ENCODE results near the gene CERT1.

CERT1 gene

DNA sequence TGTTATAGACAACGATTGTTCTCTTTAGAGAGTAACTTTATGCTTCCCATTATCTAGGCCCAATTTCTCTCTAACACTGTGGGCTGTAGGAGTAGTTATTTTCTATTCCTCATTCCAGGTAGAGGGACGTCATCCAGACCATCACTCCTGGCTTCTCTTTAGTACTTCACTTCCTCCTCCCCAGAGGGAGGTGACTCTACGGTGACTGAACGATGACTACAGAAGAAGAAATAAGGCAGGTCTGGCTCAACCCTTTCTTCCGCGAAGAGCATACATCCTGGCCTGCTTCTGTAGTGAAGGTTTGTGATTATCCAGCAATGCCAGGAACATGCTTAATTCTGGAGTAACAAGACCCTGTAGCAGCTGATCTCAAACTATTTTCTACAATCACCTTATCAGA, 123.6 kb downstream of the CERT1 start:
- FAIRE-seq = no peak

DNA sequence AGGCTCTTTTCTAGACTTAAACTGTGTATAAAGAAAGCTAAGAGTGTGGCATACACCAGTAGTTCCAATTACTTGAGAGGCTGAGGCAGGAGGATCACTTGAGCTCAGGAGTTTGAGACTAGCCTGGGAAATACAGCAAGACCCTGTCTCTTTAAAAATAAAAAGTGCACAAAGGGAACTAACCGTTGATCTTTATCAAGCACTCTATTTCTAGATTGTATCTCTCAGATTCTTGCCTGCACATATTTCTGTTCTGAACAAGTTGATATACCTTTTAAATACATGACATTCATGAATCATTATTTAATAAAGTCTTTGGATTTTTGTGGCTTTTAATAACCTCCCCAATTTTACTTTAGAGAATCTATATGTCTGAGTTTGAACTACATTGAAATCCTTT, 127.2 kb downstream of the CERT1 start:
- no peak for FAIRE-seq

DNA sequence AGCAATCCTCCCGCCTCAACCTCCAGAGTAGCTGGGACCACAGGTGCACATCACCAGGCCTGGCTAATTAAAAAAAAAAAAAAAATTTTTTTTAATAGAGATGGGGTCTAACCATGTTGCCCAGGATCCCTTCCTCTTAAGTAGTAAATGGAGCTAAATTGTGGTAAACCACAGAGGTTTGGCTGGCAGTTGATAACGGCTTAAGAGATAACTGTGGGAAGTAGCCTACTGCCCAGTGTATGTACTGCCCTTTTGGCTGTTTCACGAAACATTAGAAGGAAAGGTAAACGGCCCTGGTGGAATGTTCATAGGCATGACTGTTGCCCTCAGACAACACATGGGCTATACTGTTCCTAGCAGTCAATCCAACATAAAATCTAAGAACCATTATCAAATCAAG, 130.0 kb downstream of the CERT1 start:
- no peak for FAIRE-seq

DNA sequence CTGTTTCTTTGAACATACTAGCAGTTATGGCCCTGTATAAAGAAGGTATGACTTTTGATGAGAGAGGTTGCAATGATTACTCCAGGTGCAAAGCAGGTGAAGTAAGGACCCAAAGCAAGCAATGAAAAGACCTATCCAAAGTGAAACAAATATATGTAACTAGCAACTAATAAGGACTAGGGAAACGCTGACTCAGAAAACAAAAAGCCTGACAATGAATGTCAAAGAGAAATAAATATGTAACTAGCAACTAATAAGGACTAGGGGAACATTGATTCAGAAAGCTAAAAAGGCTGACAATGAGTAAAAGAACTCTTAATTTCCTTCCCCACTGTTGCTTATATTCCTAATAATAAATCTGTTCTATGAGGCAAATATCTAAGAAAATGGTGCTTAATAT, 131.3 kb downstream of the CERT1 start:
- FAIRE-seq = no peak

DNA sequence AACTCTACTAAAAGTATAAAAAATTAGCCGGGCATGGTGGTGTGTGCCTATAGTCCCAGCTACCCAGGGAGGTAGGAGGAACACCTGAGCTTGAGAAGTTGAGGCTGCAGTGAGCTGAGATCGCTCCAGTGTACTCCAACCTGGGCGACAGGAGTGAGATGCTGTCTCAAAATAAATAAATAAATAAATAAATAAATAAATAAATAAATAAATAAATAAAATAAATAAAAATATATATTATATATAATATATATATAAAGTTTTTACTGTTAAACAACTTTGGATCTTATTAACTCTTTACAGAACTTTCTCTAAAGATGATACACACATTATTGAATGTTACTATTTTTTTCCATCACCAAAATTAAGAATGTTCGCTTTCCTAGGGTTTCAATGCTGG, 136.0 kb downstream of the CERT1 start:
- FAIRE-seq = no peak

DNA sequence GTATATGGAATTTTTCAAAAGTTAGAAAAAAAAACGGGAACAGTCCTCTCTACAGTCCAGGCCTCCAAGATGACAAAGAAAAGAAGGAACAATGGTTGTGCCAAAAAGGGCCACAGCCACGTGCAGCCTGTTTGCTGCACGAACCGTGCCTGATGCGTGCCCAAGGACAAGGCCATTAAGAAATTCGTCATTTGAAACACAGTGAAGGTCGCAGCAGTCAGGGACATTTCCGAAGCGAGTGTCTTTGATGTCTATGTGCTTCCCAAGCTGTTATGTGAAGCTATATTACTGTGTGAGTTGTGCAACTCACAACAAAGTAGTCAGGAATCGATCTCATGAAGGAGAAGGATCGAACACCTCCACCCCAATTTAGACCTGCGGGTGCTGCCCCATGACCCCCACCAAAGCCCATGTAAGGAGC, 137.0 kb downstream of the CERT1 start:
- FAIRE-seq = no peak

DNA sequence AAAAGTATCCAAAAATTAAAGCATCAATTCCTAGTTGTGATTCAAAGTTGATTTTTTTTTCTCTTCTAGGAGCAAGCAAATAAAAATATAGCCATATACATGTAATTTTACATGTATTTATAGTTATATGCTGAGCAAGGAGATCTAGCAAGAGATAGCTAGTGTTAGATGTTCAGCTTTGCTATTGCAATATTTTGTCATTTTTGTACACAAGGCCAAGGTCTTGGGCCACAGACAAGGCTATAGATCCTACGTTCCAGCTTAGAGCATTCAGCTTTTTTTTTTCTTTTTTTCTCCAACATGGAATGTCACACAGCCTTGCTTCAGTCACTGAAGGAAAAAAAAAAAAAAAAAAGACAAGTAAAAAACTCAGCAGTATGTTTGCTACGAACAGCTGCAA, 137.6 kb downstream of the CERT1 start:
- FAIRE-seq = no peak

DNA sequence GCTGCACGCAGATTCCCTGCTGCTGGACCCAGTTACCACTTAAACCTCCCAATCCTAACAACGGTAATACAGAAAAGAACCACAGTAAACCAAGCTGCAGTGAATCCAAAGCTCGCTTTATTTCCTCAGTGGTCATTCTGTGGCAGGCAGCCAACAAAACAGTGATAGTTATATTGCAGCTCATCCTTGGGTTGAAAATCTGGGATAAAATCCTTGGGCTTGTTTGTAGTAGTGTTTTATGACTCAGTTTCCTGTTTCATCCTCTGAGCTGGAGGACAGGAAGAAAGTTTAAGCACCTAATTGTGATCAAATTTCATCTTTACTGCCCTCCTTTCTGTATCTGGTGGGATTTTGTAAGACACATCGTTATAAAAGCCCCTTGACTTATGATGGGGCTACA, 143.0 kb downstream of the CERT1 start:
- FAIRE-seq = no peak

DNA sequence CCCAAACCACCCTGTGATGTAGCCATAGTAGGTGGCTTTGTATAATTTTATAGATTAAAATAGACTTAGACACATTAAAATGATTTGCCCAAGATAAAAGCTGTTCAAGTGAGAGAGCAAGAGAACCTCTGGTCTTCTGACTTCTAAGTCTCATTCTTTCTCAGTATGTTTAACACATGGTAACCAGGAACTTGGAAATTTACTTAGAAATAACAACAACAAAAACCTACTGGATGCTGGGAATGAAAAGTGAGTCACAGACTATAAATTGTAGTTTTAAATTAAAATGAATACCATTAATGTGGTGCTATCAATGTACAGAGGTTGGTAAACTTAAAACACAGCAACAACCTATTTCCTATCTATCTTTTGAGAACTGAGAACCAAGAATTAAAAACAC, 144.0 kb downstream of the CERT1 start:
- FAIRE-seq = no peak

DNA sequence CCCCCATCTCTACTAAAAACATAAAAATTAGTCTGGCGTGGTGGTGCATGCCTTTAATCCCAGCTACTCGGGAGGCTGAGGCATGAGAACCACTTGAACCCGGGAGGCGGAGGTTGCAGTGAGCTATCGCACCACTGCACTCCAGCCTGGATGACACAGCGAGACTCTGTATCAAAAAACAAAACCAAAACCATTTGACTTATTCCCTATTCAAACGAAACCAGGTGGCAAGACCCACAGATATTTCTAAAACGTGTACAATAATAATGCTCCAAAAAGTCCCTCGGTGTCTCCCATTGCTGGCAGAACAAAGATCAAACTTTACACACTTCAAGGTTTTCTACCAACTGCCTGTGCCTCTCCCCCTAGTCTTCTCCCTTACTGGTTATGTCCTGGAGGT, 144.6 kb downstream of the CERT1 start:
- no peak for FAIRE-seq

DNA sequence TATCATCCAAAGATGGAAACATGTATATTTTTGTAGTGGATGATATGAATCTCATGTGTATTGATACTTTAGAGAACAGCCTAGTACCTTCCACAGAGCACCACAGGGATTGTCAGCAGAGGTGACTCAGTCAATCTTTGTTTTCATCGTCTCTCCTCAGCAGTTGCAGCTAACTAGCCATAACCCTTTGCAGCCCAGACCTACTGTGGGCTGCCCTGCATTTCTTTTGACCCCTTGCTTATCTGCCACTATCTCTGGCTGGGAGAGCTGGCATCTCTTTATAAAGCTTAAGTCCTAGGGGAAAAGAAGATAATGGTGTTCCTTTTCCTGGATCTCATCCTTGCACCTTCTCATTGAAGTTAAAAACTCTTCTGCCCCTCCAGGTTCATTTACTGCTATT, 145.7 kb downstream of the CERT1 start:
- no peak for FAIRE-seq

DNA sequence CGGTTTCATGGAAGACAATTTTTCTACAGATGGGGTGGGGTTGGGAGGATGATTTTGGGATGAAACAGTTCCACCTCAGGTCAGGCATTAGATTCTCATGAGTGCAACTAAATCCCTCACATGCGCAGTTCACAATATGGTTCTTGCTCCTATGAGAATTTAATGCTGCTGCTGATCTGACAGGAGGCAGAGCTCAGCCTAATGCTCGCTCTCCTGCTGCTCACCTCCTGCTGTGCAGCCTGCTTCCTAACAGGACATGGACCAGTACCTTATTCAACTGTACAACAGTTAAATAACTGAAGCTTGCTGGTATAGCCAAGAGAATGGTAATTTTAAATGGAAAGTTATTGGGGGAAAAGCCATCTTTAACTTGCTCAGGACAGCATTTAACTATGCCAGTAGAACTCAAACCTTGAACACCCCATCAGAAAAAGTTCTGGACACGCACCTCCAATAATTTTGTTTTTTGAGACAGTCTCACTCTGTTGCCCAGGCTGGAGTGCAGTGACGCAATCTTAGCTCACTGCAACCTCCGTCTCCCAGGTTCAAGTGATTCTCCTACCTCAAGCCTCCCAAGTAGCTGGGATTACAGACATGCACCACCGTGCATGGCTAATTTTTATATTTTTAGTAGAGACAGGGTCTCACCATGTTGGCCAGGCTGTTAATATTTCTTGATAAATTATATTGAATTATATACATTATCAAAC, 146.7 kb downstream of the CERT1 start:
- FAIRE-seq = no peak

DNA sequence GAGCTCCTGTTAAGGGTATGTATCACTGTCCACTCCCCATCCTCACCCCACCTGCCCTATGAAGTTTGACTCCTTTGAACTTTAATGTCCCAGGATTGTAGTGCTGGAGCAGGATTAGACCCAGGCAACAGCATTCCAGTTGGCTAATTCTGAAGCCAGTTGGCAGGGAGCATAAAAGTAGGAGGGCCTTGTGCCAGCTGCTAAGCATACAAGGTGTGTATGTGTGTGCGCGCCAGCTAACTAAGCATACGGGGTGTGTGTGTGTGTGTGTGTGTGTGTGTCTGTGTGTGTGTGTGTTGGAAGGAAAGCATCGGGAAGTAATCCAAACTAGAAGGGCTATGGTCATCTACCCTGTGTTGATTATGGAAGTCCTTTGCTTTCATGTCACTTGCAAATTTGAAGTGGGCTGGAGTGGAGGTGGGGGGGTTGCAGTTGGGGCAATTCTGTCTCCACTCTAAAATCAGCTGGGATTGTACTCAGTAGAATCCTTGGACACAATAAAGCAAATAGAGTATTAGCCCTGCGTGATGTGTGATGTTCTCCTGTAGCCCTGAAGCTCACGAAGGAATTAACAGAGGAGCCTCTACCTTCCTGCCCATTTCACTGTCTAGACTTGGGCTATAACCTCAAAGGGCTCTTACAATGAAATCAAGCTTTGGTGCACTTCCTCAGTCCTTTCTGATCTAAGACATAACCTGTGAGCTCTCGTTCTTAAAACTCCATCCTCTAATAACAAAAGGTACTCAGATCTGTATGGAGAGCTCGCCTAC, 147.5 kb downstream of the CERT1 start:
- FAIRE-seq = no peak

DNA sequence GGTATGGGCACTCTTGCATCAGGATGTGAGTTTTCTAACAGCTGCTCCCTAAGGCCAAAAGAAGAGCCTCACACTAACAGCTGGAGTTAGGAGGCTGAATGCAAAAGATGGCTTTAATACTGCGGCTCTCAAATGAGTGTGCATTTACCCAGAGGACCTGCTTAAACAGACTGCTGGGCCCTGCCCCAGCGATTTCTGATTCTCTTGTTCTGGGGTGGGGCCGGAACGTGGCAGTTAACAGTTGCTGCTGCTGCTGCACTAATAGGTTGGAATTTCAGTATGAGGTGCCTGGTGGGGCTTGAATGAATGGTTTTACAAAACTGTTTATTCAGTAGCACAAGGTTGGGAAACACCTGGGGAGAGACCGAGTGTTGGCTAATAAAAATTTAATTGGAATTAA, 148.3 kb downstream of the CERT1 start:
- FAIRE-seq = no peak

DNA sequence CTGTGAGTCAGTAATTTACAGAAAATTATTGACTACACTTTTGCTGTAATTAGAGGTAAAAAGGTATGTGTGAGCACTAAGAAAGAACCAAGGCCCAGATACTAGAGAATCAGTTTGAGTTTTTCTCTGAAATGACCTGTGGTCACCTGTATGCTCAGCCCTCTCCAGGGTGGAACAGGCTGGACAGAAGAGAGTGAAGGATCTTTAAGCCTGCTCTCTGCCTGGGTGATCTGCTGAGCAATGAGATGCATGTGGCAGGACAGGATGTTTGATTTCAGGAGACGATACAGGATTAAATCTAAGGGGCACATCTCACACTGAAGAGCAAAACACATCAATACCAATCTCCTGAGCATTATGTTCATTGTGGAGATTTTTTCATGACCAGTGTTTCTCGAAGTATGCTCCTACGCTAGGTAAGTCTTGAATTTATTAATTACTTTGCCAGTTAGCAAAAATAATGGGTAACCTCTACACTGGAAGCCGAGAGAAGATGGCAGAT, 148.9 kb downstream of the CERT1 start:
- no peak for FAIRE-seq

DNA sequence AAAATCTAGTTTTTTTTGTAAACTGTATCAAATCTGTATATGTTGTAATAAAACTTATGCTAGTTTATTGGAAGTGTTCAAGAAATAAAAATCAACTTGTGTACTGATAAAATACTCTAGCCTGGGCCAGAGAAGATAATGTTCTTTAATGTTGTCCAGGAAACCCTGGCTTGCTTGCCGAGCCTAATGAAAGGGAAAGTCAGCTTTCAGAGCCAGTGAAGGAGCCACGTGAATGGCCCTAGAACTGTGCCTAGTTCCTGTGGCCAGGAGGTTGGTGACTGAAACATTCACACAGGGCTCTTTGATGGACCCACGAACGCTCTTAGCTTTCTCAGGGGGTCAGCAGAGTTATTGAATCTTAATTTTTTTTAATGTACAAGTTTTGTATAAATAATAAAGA, 150.1 kb downstream of the CERT1 start:
- FAIRE-seq = no peak

DNA sequence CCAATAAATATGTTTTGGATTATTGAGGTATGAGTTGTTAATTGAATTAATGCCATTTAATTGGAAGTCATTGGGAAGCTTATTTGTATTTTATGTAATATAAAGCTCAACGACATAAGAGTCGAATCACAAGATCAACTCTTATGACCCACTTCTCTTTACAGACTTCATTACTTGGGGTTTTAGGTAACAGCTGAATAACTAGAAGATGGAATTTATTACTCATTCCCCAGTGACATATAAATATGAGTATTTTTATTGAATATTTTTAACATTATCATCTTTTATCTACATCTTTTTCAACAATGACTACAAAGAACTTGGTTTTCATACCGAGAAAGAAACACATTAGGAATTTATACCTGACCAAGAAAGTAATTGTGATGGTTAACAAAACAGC, 153.3 kb downstream of the CERT1 start:
- FAIRE-seq = no peak

DNA sequence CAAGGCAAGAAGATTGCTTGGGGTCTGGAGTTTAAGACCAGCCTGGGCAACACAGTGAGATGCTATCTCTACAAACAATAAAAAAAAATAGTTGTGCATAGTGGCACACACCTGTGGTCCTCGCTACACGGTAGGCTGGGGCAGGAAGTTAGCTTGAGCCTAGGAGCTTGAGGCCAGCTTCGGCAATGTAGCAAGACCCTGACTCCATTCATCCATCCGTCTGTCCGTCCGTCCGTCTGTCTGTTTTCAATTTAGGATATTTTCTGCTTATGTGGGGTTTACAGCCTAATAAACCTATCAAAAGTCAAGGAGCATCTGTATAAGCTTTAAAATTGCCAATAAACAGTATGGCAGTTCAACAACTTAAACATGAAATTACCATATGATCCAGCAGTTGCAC, 154.7 kb downstream of the CERT1 start:
- no peak for FAIRE-seq

DNA sequence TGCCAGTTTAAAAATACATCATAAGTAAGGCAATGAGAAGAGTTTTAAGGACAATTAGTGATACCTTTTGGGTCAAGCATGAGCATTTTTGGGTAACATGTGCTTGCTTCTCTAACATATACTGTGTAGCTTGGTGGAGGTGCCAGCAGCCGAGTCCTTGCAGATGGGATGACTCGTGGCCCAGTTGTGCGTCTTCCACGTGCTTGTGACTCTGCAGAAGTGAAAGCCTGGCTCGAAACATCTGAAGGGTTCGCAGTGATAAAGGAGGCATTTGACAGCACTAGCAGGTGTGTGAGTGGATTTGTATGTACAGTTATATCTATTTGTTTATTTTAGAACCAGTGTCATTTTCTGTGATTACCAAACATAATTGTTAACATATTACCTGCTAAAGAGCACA, 156.2 kb downstream of the CERT1 start:
- no peak for FAIRE-seq

DNA sequence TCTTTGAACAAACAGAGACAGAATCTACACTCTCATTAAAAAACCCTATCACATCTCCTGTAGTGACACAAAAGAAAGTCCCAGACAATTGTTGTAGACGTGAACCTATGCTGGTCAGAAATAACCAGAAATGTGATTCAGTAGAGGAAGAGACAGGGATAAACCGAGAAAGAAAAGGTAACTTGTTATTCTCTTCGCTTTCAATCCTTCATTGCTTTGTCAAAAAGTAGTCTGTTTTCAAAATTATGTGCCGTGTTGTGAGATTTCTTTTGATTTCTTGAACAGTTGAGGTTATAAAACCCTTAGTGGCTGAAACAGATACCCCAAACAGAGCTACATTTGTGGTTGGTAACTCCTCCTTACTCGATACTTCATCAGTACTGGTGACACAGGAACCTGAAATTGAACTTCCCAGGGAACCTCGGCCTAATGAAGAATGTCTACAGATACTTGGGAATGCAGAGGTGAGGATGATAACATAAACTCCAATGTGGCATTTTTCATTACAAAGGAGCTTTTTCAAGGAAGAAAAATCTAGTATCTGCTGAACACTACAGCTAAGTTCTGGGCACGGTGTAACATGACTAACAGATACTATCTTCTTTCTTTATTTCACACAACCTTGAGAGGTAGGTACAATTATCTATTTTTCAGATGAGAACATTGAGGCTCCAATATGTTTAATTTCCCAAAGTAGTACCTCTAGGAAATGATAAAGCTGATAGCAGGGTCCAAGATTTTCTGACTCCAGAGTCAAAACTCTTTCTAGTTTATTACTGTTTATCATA, 160.1 kb downstream of the CERT1 start:
- FAIRE-seq = no peak

DNA sequence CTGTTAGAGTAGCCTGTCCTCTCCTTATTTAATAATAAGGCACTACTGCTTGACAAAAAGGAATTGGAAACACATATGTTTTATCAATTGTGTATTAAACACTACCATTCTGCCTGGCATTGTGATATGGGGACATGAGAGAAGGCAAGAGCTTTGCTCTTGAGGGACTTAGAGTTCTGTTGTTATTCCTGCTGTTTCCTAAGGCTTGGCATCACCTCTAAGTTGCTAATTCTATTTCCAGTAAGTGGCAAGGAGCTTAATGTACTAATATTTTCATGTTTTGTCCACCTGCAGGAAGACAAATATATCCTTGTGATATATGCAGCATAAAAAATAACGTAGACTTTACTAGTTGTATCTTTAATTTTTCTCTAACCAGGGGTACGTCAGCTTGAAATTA, 161.8 kb downstream of the CERT1 start:
- no peak for FAIRE-seq

DNA sequence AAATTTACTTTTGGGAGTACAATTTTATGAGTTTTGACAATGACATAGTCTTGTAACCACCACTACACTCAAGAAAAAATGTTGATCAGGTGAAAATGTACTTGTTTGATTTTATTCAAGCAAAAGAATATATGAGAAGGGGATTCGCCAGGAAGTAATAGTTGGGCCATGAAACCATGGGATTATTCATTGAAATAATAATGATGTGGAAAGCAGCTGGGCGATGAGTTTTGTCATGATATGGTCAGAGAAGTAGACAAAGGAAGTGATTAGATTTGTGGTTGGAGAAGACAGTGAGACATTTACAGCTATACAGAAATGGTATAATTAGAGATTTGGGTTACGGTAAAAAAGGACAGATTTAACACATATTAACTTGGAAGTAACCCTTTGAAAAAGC, 163.2 kb downstream of the CERT1 start:
- no peak for FAIRE-seq

DNA sequence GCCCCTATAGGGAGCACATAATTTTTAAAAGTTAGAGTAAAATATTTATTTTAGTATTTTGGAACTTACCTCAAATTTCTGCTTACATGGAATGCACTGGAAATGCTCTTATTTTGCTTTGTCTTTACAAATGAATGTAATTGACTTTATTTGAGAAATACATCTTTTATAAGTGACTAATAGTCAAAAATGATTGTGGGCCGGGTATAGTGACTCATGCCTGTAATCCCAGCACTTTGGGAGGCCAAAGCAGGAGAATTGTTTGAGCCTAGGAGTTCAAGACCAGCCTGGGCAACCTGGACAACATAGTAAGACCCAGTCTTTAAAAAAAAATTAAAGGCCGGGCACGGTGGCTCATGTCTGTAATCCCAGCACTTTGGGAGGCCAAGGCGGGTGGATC, 168.6 kb downstream of the CERT1 start:
- no peak for FAIRE-seq

DNA sequence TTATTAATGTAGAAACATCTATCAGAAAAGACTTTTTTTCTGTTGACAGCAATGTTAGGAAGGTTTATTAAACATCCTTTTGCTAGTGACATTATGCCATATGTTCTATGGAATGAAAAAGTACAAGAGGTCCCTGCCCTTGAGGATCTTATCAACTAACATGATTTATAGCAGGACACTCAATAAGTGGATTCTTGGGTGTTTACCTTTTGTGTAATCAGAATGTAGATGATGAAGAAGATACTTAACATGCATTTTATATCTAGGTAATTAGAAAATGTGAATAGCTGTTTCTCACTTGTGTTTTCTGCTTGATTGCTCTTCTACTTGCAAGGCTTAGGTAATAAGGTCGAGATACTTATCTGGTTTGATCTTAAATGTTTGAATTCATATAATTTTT, 169.5 kb downstream of the CERT1 start:
- FAIRE-seq = no peak

Measured in colon (tissue), 2 donors.